HEK293 (cell line): ENCODE measurements around the gene PLEKHD1.

Experiments used
- CTCF ChIA-PET: fragments of 350-600 bp; formaldehyde crosslinking; extraction: SDS; loops from one replicate; lab custom pipeline; 2021; ENCODE audit warnings: antibody characterized with exemption; lab: Yijun Ruan, JAX
- POLR2A ChIA-PET: fragments of 300-600 bp; formaldehyde crosslinking; extraction: SDS; loops from one replicate; lab custom pipeline; 2020; ENCODE audit warnings: antibody characterized with exemption, inconsistent platforms; lab: Yijun Ruan, JAX
- H3K27ac ChIP-seq: fragments of 200-500 bp; sonication (Bioruptor generic); 2 replicates; pipeline ENCODE4 v1.5.1; 2014; ENCODE audit warnings: low read depth, low read length, control low read depth, inconsistent platforms; ENCODE audit errors: extremely low read depth
- H3K36me3 ChIP-seq, 2 experiments: fragments of 200-500 bp in 1 of 2; sonication (Bioruptor generic) in 1 of 2; 1 replicate in 1 of 2; 2 replicates in 1 of 2; pipeline ENCODE4 v1.5.1; 2014 to 2017; ENCODE audit warnings: inconsistent platforms in 2 of 2, low read length in 2 of 2; ENCODE audit not compliant: control insufficient read depth in 2 of 2, insufficient read depth in 1 of 2
- H3K4me1 ChIP-seq: fragments of 200-500 bp; sonication (Bioruptor generic); 2 replicates; pipeline ENCODE4 v1.5.1; 2014; ENCODE audit warnings: mild to moderate bottlenecking, low read length, inconsistent platforms; ENCODE audit not compliant: control insufficient read depth, insufficient read depth
- H3K4me3 ChIP-seq: 2 replicates; pipeline ENCODE4 v1.5.1; 2011; ENCODE audit warnings: low read depth, mild to moderate bottlenecking, control low read depth, low read length, moderate library complexity
- H3K9me3 ChIP-seq: fragments of 200-500 bp; sonication (Bioruptor generic); 2 replicates; pipeline ENCODE4 v1.5.1; 2014; ENCODE audit warnings: low read depth, low read length, inconsistent platforms; ENCODE audit not compliant: control insufficient read depth, insufficient read depth
- HOXC10 ChIP-seq: sonication (generic); formaldehyde crosslinking; IDR thresholded peaks from 2 replicates; pipeline ENCODE4 v1.8.1; 2023; ENCODE audit warnings: mild to moderate bottlenecking, missing genetic modification reagents
- MEIS1 ChIP-seq: sonication (generic); formaldehyde crosslinking; IDR thresholded peaks from 2 replicates; pipeline ENCODE4 v1.8.1; 2022; ENCODE audit warnings: missing genetic modification reagents, mild to moderate bottlenecking, borderline replicate concordance
- MZF1 ChIP-seq: fragments of 450-650 bp; formaldehyde crosslinking; IDR thresholded peaks from 2 replicates; pipeline ENCODE4 v1.5.1; 2017; ENCODE audit warnings: missing biosample characterization, missing genetic modification characterization, borderline replicate concordance
- SP2 ChIP-seq: fragments of 450-650 bp; formaldehyde crosslinking; IDR thresholded peaks from 2 replicates; pipeline ENCODE4 v1.5.1; 2016; ENCODE audit warnings: missing biosample characterization, missing genetic modification characterization
- SP7 ChIP-seq: fragments of 450-650 bp; formaldehyde crosslinking; IDR thresholded peaks from 2 replicates; pipeline ENCODE4 v1.5.1; 2016; ENCODE audit warnings: missing biosample characterization, missing genetic modification characterization
- TRIM28 ChIP-seq: IDR thresholded peaks from 2 replicates; pipeline ENCODE4 v1.6.1; 2011; ENCODE audit warnings: low read length, control low read depth, borderline replicate concordance
- ZBTB21 ChIP-seq: fragments of 450-650 bp; formaldehyde crosslinking; IDR thresholded peaks from 2 replicates; pipeline ENCODE4 v1.5.1; 2017; ENCODE audit warnings: missing biosample characterization, missing genetic modification characterization
- ZNF121 ChIP-seq: fragments of 450-650 bp; formaldehyde crosslinking; IDR thresholded peaks from 2 replicates; pipeline ENCODE4 v1.5.1; 2016; ENCODE audit warnings: missing biosample characterization, missing genetic modification characterization
- ZNF140 ChIP-seq: fragments of 450-650 bp; formaldehyde crosslinking; IDR thresholded peaks from 2 replicates; pipeline ENCODE4 v1.5.1; 2016; ENCODE audit warnings: missing biosample characterization, missing genetic modification characterization
- ZNF146 ChIP-seq: fragments of 450-650 bp; formaldehyde crosslinking; IDR thresholded peaks from 2 replicates; pipeline ENCODE4 v1.5.1; 2016; ENCODE audit warnings: missing biosample characterization, missing genetic modification characterization
- ZNF155 ChIP-seq: fragments of 450-650 bp; formaldehyde crosslinking; IDR thresholded peaks from 2 replicates; pipeline ENCODE4 v1.5.1; 2016; ENCODE audit warnings: missing biosample characterization, missing genetic modification characterization
- ZNF16 ChIP-seq: fragments of 450-650 bp; formaldehyde crosslinking; IDR thresholded peaks from 2 replicates; pipeline ENCODE4 v1.5.1; 2016; ENCODE audit warnings: low read depth, missing biosample characterization, missing genetic modification characterization
- ZNF202 ChIP-seq: fragments of 450-650 bp; formaldehyde crosslinking; IDR thresholded peaks from 2 replicates; pipeline ENCODE4 v1.5.1; 2016; ENCODE audit warnings: missing biosample characterization, missing genetic modification characterization, borderline replicate concordance
- ZNF302 ChIP-seq: fragments of 450-650 bp; formaldehyde crosslinking; IDR thresholded peaks from 2 replicates; pipeline ENCODE4 v1.5.1; 2016; ENCODE audit warnings: missing biosample characterization, missing genetic modification characterization, low read depth
- ZNF433 ChIP-seq: fragments of 450-650 bp; formaldehyde crosslinking; IDR thresholded peaks from 2 replicates; pipeline ENCODE4 v1.5.1; 2016; ENCODE audit warnings: missing biosample characterization, missing genetic modification characterization, low read depth
- ZNF529 ChIP-seq: fragments of 450-650 bp; formaldehyde crosslinking; IDR thresholded peaks from 2 replicates; pipeline ENCODE4 v1.5.1; 2017; ENCODE audit warnings: missing genetic modification characterization, missing biosample characterization; ENCODE audit not compliant: insufficient replicate concordance
- ZNF560 ChIP-seq: fragments of 450-650 bp; formaldehyde crosslinking; IDR thresholded peaks from 2 replicates; pipeline ENCODE4 v1.5.1; 2017; ENCODE audit warnings: missing biosample characterization, missing genetic modification characterization, borderline replicate concordance
- ZNF596 ChIP-seq: fragments of 450-650 bp; IDR thresholded peaks from 2 replicates; pipeline ENCODE4 v1.5.0; 2018; ENCODE audit warnings: missing biosample characterization, mild to moderate bottlenecking, missing genetic modification characterization, moderate library complexity
- ZNF654 ChIP-seq: fragments of 450-650 bp; formaldehyde crosslinking; IDR thresholded peaks from 2 replicates; pipeline ENCODE4 v1.5.1; 2016; ENCODE audit warnings: low read depth, missing biosample characterization, missing genetic modification characterization
- ZNF660 ChIP-seq: fragments of 450-650 bp; IDR thresholded peaks from 2 replicates; pipeline ENCODE4 v1.5.1; 2018; ENCODE audit warnings: missing biosample characterization, mild to moderate bottlenecking, missing genetic modification characterization
- ZNF776 ChIP-seq: fragments of 450-650 bp; formaldehyde crosslinking; IDR thresholded peaks from 2 replicates; pipeline ENCODE4 v1.5.0; 2017; ENCODE audit warnings: missing biosample characterization, missing genetic modification characterization, borderline replicate concordance
- ZNF791 ChIP-seq: fragments of 450-650 bp; formaldehyde crosslinking; IDR thresholded peaks from 2 replicates; pipeline ENCODE4 v1.5.1; 2016; ENCODE audit warnings: missing biosample characterization, missing genetic modification characterization
- ZNF843 ChIP-seq: fragments of 450-650 bp; formaldehyde crosslinking; IDR thresholded peaks from 2 replicates; pipeline ENCODE4 v1.5.1; 2016; ENCODE audit warnings: missing biosample characterization, missing genetic modification characterization
- TF ChIP-seq, protein P1 (sequence below): fragments of 450-650 bp; formaldehyde crosslinking; IDR thresholded peaks from 2 replicates; pipeline ENCODE4 v1.5.1; 2017; ENCODE audit warnings: missing biosample characterization, missing genetic modification characterization
- TF ChIP-seq, protein P2 (sequence below): fragments of 450-650 bp; formaldehyde crosslinking; IDR thresholded peaks from 2 replicates; pipeline ENCODE4 v1.5.1; 2017; ENCODE audit warnings: missing biosample characterization, missing genetic modification characterization
- TF ChIP-seq, protein P3 (sequence below): fragments of 450-650 bp; formaldehyde crosslinking; IDR thresholded peaks from 2 replicates; pipeline ENCODE4 v1.5.1; 2016; ENCODE audit warnings: missing biosample characterization, missing genetic modification characterization
- TF ChIP-seq, protein P4 (sequence below): fragments of 450-650 bp; formaldehyde crosslinking; IDR thresholded peaks from 2 replicates; pipeline ENCODE4 v1.5.0; 2017; ENCODE audit warnings: missing biosample characterization, missing genetic modification characterization, borderline replicate concordance
- TF ChIP-seq, protein P5 (sequence below): fragments of 450-650 bp; formaldehyde crosslinking; IDR thresholded peaks from 2 replicates; pipeline ENCODE4 v1.5.1; 2016; ENCODE audit warnings: missing biosample characterization, missing genetic modification characterization

Gene PLEKHD1

DNA sequence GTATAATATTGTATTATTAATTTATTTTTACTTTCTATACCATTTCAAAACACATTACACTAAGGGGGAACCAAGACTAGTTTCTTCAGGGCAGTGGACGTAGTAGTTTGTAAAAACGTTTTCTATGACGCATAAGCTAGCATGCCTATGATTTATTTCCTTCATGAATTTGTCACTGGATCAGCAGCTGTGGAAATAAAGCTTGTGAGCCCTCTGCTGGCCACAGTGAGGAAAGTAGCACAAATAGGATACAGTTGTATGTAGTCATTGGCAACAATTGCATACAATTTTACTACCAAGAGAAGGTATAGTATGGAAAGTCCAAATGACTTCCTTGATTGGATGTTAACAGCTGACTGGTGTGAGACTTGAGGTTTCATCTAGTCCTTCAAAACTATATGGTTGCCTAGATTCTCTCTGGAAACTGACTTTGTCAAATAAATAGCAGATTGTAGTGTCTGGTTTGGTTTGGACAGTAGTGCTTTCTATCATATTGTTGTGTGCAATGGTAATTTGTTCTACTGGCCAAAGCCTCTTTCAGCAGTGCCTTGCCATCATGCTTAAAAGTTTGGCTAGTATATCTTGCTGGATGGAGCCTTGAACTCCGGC lies 24.3 kb upstream of the PLEKHD1 start:
- peaks cover 17 to 55% of the 10 kb centered on the region in 2 experiments for H3K36me3 ChIP-seq
- POLR2A ChIA-PET = interaction anchor here (0.7 kb wide), 1 partner anchor 62 kb away, joined by 3 read pairs; the partner anchor contains the start of genes ERH and SLC39A9
- CTCF ChIA-PET = interaction anchor here (0.6 to 7.7 kb wide), 29 partner anchors 11 to 1836 kb away, joined by 3 to 45 read pairs (median 3); partner anchors contain the start of genes ERH and SLC39A9
- TF ChIP-seq ZNF302 (no peak), ZNF140 (no peak), HOXC10 (no peak), ZNF121 (tag by site-specific recombination) (no peak), ZNF433 (tag by site-specific recombination) (no peak), ZNF791 (no peak), ZNF776 (tag by site-specific recombination) (no peak), SP2 (tag by site-specific recombination) (peak; percentile 13; the same call in 1 of the 2 replicates), ZNF660 (tag by site-specific recombination) (peak; percentile 60; the same call in 1 of the 2 replicates), ZNF560 (tag by site-specific recombination) (no peak), ZNF654 (tag by site-specific recombination) (peak; percentile 79), ZNF529 (tag by site-specific recombination) (no peak), ZNF202 (tag by site-specific recombination) (no peak), ZNF155 (tag by site-specific recombination) (no peak), TRIM28 (no peak), ZNF146 (tag by site-specific recombination) (no peak), MZF1 (tag by site-specific recombination) (no peak), ZNF843 (tag by site-specific recombination) (no peak), ZNF596 (tag by site-specific recombination) (no peak), ZNF16 (tag by site-specific recombination) (no peak), ZBTB21 (tag by site-specific recombination) (peak; percentile 84), MEIS1 (CRISPR knock-in tag) (peak; percentile 85; the same call in 1 of the 2 replicates), SP7 (tag by site-specific recombination) (no peak)
- TF ChIP-seq, protein P1, sequence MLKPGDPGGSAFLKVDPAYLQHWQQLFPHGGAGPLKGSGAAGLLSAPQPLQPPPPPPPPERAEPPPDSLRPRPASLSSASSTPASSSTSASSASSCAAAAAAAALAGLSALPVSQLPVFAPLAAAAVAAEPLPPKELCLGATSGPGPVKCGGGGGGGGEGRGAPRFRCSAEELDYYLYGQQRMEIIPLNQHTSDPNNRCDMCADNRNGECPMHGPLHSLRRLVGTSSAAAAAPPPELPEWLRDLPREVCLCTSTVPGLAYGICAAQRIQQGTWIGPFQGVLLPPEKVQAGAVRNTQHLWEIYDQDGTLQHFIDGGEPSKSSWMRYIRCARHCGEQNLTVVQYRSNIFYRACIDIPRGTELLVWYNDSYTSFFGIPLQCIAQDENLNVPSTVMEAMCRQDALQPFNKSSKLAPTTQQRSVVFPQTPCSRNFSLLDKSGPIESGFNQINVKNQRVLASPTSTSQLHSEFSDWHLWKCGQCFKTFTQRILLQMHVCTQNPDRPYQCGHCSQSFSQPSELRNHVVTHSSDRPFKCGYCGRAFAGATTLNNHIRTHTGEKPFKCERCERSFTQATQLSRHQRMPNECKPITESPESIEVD = peak; percentile 17; the same call in 1 of the 2 replicates
- TF ChIP-seq, protein P2, sequence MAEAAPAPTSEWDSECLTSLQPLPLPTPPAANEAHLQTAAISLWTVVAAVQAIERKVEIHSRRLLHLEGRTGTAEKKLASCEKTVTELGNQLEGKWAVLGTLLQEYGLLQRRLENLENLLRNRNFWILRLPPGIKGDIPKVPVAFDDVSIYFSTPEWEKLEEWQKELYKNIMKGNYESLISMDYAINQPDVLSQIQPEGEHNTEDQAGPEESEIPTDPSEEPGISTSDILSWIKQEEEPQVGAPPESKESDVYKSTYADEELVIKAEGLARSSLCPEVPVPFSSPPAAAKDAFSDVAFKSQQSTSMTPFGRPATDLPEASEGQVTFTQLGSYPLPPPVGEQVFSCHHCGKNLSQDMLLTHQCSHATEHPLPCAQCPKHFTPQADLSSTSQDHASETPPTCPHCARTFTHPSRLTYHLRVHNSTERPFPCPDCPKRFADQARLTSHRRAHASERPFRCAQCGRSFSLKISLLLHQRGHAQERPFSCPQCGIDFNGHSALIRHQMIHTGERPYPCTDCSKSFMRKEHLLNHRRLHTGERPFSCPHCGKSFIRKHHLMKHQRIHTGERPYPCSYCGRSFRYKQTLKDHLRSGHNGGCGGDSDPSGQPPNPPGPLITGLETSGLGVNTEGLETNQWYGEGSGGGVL = no peak
- TF ChIP-seq, protein P3, sequence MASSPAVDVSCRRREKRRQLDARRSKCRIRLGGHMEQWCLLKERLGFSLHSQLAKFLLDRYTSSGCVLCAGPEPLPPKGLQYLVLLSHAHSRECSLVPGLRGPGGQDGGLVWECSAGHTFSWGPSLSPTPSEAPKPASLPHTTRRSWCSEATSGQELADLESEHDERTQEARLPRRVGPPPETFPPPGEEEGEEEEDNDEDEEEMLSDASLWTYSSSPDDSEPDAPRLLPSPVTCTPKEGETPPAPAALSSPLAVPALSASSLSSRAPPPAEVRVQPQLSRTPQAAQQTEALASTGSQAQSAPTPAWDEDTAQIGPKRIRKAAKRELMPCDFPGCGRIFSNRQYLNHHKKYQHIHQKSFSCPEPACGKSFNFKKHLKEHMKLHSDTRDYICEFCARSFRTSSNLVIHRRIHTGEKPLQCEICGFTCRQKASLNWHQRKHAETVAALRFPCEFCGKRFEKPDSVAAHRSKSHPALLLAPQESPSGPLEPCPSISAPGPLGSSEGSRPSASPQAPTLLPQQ (tag by site-specific recombination) = no peak
- TF ChIP-seq, protein P4, sequence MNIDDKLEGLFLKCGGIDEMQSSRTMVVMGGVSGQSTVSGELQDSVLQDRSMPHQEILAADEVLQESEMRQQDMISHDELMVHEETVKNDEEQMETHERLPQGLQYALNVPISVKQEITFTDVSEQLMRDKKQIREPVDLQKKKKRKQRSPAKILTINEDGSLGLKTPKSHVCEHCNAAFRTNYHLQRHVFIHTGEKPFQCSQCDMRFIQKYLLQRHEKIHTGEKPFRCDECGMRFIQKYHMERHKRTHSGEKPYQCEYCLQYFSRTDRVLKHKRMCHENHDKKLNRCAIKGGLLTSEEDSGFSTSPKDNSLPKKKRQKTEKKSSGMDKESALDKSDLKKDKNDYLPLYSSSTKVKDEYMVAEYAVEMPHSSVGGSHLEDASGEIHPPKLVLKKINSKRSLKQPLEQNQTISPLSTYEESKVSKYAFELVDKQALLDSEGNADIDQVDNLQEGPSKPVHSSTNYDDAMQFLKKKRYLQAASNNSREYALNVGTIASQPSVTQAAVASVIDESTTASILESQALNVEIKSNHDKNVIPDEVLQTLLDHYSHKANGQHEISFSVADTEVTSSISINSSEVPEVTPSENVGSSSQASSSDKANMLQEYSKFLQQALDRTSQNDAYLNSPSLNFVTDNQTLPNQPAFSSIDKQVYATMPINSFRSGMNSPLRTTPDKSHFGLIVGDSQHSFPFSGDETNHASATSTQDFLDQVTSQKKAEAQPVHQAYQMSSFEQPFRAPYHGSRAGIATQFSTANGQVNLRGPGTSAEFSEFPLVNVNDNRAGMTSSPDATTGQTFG (tag by site-specific recombination) = no peak
- TF ChIP-seq, protein P5, sequence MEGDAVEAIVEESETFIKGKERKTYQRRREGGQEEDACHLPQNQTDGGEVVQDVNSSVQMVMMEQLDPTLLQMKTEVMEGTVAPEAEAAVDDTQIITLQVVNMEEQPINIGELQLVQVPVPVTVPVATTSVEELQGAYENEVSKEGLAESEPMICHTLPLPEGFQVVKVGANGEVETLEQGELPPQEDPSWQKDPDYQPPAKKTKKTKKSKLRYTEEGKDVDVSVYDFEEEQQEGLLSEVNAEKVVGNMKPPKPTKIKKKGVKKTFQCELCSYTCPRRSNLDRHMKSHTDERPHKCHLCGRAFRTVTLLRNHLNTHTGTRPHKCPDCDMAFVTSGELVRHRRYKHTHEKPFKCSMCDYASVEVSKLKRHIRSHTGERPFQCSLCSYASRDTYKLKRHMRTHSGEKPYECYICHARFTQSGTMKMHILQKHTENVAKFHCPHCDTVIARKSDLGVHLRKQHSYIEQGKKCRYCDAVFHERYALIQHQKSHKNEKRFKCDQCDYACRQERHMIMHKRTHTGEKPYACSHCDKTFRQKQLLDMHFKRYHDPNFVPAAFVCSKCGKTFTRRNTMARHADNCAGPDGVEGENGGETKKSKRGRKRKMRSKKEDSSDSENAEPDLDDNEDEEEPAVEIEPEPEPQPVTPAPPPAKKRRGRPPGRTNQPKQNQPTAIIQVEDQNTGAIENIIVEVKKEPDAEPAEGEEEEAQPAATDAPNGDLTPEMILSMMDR (tag by site-specific recombination) = peak; percentile 34; the same call in 1 of the 2 replicates

More for the DNA sequence above, 24.3 kb upstream of the PLEKHD1 start:
- no peaks in the 10 kb centered on the region for H3K4me1 ChIP-seq
- H3K9me3 ChIP-seq = no peaks in the 10 kb centered on the region
- H3K27ac ChIP-seq = no peak overlapping the region
- no peak overlapping the region for H3K4me3 ChIP-seq
